GM12878 (cell line): ENCODE results near the gene TAX1BP3. TPM values are rescaled to one million over a fixed set of nuclear protein-coding genes. Genes with fewer than 3 reads are reported as not detected.

ENCODE experiments used
- ASH2L ChIP-seq: fragments of 300-600, 200-600 bp; sonication (generic); IDR thresholded peaks from 2 replicates; pipeline ENCODE4 v1.6.1; 2017; ENCODE audit warnings: low read depth, mild to moderate bottlenecking, borderline replicate concordance
- ATF7 ChIP-seq: fragments of 450-650 bp; IDR thresholded peaks from 2 replicates; pipeline ENCODE4 v1.6.1; 2016; ENCODE audit warnings: low read depth, mild to moderate bottlenecking
- BHLHE40 ChIP-seq, 2 experiments: fragments of 450-650 bp in 1 of 2; IDR thresholded peaks; 2 replicates each; pipeline ENCODE4 v1.6.1; 2011 to 2017; ENCODE audit warnings: low read depth in 2 of 2, borderline replicate concordance in 1 of 2, improper control_type of control experiment in 1 of 2, low read length in 1 of 2, mild to moderate bottlenecking in 1 of 2
- E2F8 ChIP-seq: fragments of 450-650 bp; IDR thresholded peaks from 2 replicates; pipeline ENCODE4 v1.6.1; 2018; ENCODE audit warnings: mild to moderate bottlenecking, low read depth, moderate library complexity; ENCODE audit not compliant: partially characterized antibody
- EZH2 ChIP-seq: IDR thresholded peaks from 2 replicates; pipeline ENCODE4 v1.6.1; 2012; ENCODE audit warnings: low read depth, mild to moderate bottlenecking, control low read depth, inconsistent platforms, low read length, borderline replicate concordance; ENCODE audit not compliant: control insufficient read depth
- FOXK2 ChIP-seq: fragments of 450-650 bp; IDR thresholded peaks from 2 replicates; pipeline ENCODE4 v1.6.1; 2017; ENCODE audit warnings: mild to moderate bottlenecking, moderate library complexity
- IKZF2 ChIP-seq, 2 experiments: fragments of 450-650 bp; IDR thresholded peaks; 2 replicates each; pipeline ENCODE4 v1.6.1; 2017; ENCODE audit warnings: mild to moderate bottlenecking in 2 of 2, moderate library complexity in 2 of 2
- IRF4 ChIP-seq: IDR thresholded peaks from 2 replicates; pipeline ENCODE4 v1.6.1; 2011; ENCODE audit warnings: low read depth, low read length
- MTA2 ChIP-seq: fragments of 450-650 bp; IDR thresholded peaks from 2 replicates; pipeline ENCODE4 v1.6.1; 2016; ENCODE audit warnings: low read depth, mild to moderate bottlenecking, moderate library complexity
- NBN ChIP-seq: fragments of 450-650 bp; IDR thresholded peaks from 2 replicates; pipeline ENCODE4 v1.6.1; 2016
- NR2C1 ChIP-seq: fragments of 450-650 bp; IDR thresholded peaks from 2 replicates; pipeline ENCODE4 v1.6.1; 2017; ENCODE audit warnings: antibody characterized with exemption, mild to moderate bottlenecking, moderate library complexity
- NR2F1 ChIP-seq: fragments of 450-650 bp; conservative IDR thresholded peaks from 2 replicates; pipeline ENCODE4 v1.6.1; 2017; ENCODE audit warnings: mild to moderate bottlenecking
- POU2F2 ChIP-seq: IDR thresholded peaks from 3 replicates; pipeline ENCODE4 v1.6.1; 2011; ENCODE audit warnings: low read depth, mild to moderate bottlenecking, low read length, borderline replicate concordance
- RAD21 ChIP-seq: IDR thresholded peaks from 2 replicates; pipeline ENCODE4 v1.6.1; 2011; ENCODE audit warnings: mild to moderate bottlenecking, low read depth, low read length, moderate library complexity; ENCODE audit not compliant: insufficient read depth
- SMARCA5 ChIP-seq: fragments of 450-650 bp; IDR thresholded peaks from 2 replicates; pipeline ENCODE4 v1.6.1; 2017; ENCODE audit warnings: mild to moderate bottlenecking
- SREBF2 ChIP-seq: IDR thresholded peaks from 2 replicates; pipeline ENCODE4 v1.6.1; 2012; ENCODE audit warnings: mild to moderate bottlenecking, low read length
- STAT3 ChIP-seq: IDR thresholded peaks from 2 replicates; pipeline ENCODE4 v1.6.1; 2011; ENCODE audit warnings: low read depth, low read length, improper control_type of control experiment
- USF1 ChIP-seq: IDR thresholded peaks from 2 replicates; pipeline ENCODE4 v1.6.1; 2011; ENCODE audit warnings: borderline replicate concordance, low read depth, mild to moderate bottlenecking, moderate library complexity, mixed read lengths, low read length; ENCODE audit not compliant: insufficient read depth; ENCODE audit errors: extremely low read length
- YY1 ChIP-seq: IDR thresholded peaks from 2 replicates; pipeline ENCODE4 v1.6.1; 2011; ENCODE audit warnings: low read depth, mild to moderate bottlenecking, low read length
- ZBTB33 ChIP-seq: fragments of 450-650 bp; IDR thresholded peaks from 2 replicates; pipeline ENCODE4 v1.6.1; 2017; ENCODE audit warnings: mild to moderate bottlenecking
- ZBTB40 ChIP-seq: fragments of 450-650 bp; IDR thresholded peaks from 2 replicates; pipeline ENCODE4 v1.6.1; 2016; ENCODE audit warnings: mild to moderate bottlenecking, moderate library complexity, borderline replicate concordance
- ZNF207 ChIP-seq: fragments of 450-650 bp; IDR thresholded peaks from 2 replicates; pipeline ENCODE4 v1.6.1; 2014; ENCODE audit warnings: antibody characterized with exemption, mild to moderate bottlenecking, borderline replicate concordance
- polyA plus RNA-seq, 11 experiments: library from polyadenylated mRNA; depleted of rRNA in 4 of 11; unstranded in 6 of 11; stranded (reverse) in 5 of 11; fragments of >200 nt; fragmentation: Nextera tagmentation in 4 of 11; fragmentation: Illumina TruSeq in 1 of 11; extraction: Ambion mirVana in 4 of 11; extraction: Trizol in 1 of 11; gene quantifications; 1 replicate in 1 of 11; 2 replicates in 10 of 11; pipeline versions ENCODE4 v1.2.1 to v1.2.3, GENCODE V29; 2011 to 2016; ENCODE audit warnings: inconsistent platforms in 2 of 11, missing spikeins in 2 of 11, low read depth in 1 of 11
- total RNA-seq, 4 experiments: library from RNA; depleted of rRNA in 3 of 4; stranded (reverse); fragments of >200 nt in 3 of 4; fragmentation: Illumina TruSeq in 1 of 4; extraction: Trizol in 1 of 4; gene quantifications; 2 replicates each; pipeline versions ENCODE4 v1.2.1 to v1.2.3, GENCODE V29; 2013 to 2021

TAX1BP3 gene
- total and polyA plus RNA-seq, 10 of the 15 experiments (the other 5 are each of a cell fraction or from before 2014, with no cell fraction given) = 1.00 to 40.4 (median 15.4) TPM

GRCh38 chr17:3712811-3713463, 44.6 kb upstream of the TAX1BP3 start (continued):
- no peak for TF ChIP-seq E2F8
- TF ChIP-seq USF1 = no peak
- no peak for TF ChIP-seq EZH2
- peak; percentile 72 for TF ChIP-seq NBN
- TF ChIP-seq SMARCA5 = no peak
- TF ChIP-seq ASH2L = no peak
- TF ChIP-seq IRF4 = no peak
- peak; percentile 51 for TF ChIP-seq ATF7
- TF ChIP-seq RAD21 = no peak
- no peak for TF ChIP-seq NR2C1
- no peak for TF ChIP-seq YY1
- peak; percentile 74 to 77; a peak in 2 of 4 replicates for TF ChIP-seq IKZF2 (IDR thresholded peaks at IDR 0.05)
- TF ChIP-seq SREBF2 = no peak
- TF ChIP-seq ZBTB40 = no peak
- TF ChIP-seq POU2F2 = no peak
- 0 out of 2 replicates have a peak, but pooled peaks have one; percentile 19 for TF ChIP-seq ZBTB33
- TF ChIP-seq BHLHE40 (IDR thresholded peaks at IDR 0.05; ENCODE audit: borderline replicate concordance in 1 of 2, low read depth in 2 of 2, low read length in 1 of 2) = peak in 1 of 2 experiments; percentile 67; a peak in 1 of 4 replicates
- peak; percentile 82; the same call in 1 of the 2 replicates for TF ChIP-seq MTA2
- TF ChIP-seq STAT3 = no peak
- TF ChIP-seq ZNF207 = no peak
- TF ChIP-seq FOXK2 = no peak; the same call in 1 of the 2 replicates
- peak; percentile 77 for TF ChIP-seq NR2F1
